ENCODE results near the gene ISYNA1. TPM values are rescaled to one million over a fixed set of nuclear protein-coding genes. Genes with fewer than 3 reads are reported as not detected.

The ISYNA1 gene
- total and polyA plus RNA-seq, 2 experiments from 2014 or later: 191 to 208 TPM

GRCh38 chr19:18480006-18480691, 42.2 kb upstream of the ISYNA1 start:
- H3K9me2 ChIP-seq (ENCODE audit: insufficient read depth): no peaks in the 10 kb centered on the region
- 0 out of 3 replicates have a peak, but pooled peaks cover 5% of the 10 kb centered on the region for H3K9me3 Mint-ChIP-seq
- peak overlapping the region; percentile 23; the same call in 1 of the 2 replicates for H3K27ac Mint-ChIP-seq
- TF ChIP-seq POLR2AphosphoS5 (IDR thresholded peaks at IDR 0.05; ENCODE audit: low read depth) (no peak), EZH2 (IDR thresholded peaks at IDR 0.05; ENCODE audit: low read depth, unreplicated experiment) (no peak), CREB1 (CRISPR knock-in tag; IDR thresholded peaks at IDR 0.05; ENCODE audit: low read depth) (no peak), NANOG (IDR thresholded peaks at IDR 0.05; ENCODE audit: borderline replicate concordance) (no peak), CTCF (conservative IDR thresholded peaks at IDR 0.05; ENCODE audit: low read depth in 2 of 2) (no peak), JUNB (IDR thresholded peaks at IDR 0.05; ENCODE audit: unreplicated experiment) (no peak), STAT1 (IDR thresholded peaks at IDR 0.05; ENCODE audit: unreplicated experiment) (no peak), REST (IDR thresholded peaks at IDR 0.05; ENCODE audit: unreplicated experiment) (no peak), ZNF331 (CRISPR knock-in tag; IDR thresholded peaks at IDR 0.05; ENCODE audit: low read depth) (no peak), EZH2phosphoT487 (IDR thresholded peaks at IDR 0.05; ENCODE audit: unreplicated experiment) (no peak)
- TF ChIP-seq, protein P1, sequence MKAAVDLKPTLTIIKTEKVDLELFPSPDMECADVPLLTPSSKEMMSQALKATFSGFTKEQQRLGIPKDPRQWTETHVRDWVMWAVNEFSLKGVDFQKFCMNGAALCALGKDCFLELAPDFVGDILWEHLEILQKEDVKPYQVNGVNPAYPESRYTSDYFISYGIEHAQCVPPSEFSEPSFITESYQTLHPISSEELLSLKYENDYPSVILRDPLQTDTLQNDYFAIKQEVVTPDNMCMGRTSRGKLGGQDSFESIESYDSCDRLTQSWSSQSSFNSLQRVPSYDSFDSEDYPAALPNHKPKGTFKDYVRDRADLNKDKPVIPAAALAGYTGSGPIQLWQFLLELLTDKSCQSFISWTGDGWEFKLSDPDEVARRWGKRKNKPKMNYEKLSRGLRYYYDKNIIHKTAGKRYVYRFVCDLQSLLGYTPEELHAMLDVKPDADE (IDR thresholded peaks at IDR 0.05): no peak
- TF ChIP-seq, protein P2, sequence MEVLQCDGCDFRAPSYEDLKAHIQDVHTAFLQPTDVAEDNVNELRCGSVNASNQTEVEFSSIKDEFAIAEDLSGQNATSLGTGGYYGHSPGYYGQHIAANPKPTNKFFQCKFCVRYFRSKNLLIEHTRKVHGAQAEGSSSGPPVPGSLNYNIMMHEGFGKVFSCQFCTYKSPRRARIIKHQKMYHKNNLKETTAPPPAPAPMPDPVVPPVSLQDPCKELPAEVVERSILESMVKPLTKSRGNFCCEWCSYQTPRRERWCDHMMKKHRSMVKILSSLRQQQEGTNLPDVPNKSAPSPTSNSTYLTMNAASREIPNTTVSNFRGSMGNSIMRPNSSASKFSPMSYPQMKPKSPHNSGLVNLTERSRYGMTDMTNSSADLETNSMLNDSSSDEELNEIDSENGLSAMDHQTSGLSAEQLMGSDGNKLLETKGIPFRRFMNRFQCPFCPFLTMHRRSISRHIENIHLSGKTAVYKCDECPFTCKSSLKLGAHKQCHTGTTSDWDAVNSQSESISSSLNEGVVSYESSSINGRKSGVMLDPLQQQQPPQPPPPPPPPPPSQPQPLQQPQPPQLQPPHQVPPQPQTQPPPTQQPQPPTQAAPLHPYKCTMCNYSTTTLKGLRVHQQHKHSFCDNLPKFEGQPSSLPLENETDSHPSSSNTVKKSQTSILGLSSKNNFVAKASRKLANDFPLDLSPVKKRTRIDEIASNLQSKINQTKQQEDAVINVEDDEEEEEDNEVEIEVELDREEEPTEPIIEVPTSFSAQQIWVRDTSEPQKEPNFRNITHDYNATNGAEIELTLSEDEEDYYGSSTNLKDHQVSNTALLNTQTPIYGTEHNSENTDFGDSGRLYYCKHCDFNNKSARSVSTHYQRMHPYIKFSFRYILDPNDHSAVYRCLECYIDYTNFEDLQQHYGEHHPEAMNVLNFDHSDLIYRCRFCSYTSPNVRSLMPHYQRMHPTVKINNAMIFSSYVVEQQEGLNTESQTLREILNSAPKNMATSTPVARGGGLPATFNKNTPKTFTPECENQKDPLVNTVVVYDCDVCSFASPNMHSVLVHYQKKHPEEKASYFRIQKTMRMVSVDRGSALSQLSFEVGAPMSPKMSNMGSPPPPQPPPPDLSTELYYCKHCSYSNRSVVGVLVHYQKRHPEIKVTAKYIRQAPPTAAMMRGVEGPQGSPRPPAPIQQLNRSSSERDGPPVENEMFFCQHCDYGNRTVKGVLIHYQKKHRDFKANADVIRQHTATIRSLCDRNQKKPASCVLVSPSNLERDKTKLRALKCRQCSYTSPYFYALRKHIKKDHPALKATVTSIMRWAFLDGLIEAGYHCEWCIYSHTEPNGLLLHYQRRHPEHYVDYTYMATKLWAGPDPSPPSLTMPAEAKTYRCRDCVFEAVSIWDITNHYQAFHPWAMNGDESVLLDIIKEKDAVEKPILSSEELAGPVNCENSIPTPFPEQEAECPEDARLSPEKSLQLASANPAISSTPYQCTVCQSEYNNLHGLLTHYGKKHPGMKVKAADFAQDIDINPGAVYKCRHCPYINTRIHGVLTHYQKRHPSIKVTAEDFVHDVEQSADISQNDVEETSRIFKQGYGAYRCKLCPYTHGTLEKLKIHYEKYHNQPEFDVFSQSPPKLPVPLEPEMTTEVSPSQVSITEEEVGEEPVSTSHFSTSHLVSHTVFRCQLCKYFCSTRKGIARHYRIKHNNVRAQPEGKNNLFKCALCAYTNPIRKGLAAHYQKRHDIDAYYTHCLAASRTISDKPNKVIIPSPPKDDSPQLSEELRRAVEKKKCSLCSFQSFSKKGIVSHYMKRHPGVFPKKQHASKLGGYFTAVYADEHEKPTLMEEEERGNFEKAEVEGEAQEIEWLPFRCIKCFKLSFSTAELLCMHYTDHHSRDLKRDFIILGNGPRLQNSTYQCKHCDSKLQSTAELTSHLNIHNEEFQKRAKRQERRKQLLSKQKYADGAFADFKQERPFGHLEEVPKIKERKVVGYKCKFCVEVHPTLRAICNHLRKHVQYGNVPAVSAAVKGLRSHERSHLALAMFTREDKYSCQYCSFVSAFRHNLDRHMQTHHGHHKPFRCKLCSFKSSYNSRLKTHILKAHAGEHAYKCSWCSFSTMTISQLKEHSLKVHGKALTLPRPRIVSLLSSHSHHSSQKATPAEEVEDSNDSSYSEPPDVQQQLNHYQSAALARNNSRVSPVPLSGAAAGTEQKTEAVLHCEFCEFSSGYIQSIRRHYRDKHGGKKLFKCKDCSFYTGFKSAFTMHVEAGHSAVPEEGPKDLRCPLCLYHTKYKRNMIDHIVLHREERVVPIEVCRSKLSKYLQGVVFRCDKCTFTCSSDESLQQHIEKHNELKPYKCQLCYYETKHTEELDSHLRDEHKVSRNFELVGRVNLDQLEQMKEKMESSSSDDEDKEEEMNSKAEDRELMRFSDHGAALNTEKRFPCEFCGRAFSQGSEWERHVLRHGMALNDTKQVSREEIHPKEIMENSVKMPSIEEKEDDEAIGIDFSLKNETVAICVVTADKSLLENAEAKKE (CRISPR knock-in tag; IDR thresholded peaks at IDR 0.05): no peak
- H2AFZ ChIP-seq: no peak overlapping the region
- H3K27me3 Mint-ChIP-seq (ENCODE audit: insufficient read depth, low read depth, poor library complexity): peaks cover 20% of the 10 kb centered on the region
- no peaks in the 10 kb centered on the region for H3K4me1 ChIP-seq (ENCODE audit: insufficient read depth)
- H3K4me1 Mint-ChIP-seq: peaks cover 27% of the 10 kb centered on the region
- no peak for DNase-seq (ENCODE audit: low spot score)
- no peaks in the 10 kb centered on the region; the same call in 2 of the 3 replicates for H3K36me3 Mint-ChIP-seq (ENCODE audit: low read depth)
- no peak overlapping the region for H3K4me2 ChIP-seq
- peaks cover 10% of the 10 kb centered on the region; the same call in 1 of the 2 replicates for H3F3A ChIP-seq (replicated peaks; ENCODE audit: low read depth)
- H3K27me3 ChIP-seq (ENCODE audit: insufficient read depth): no peaks in the 10 kb centered on the region
- no peak overlapping the region for H3K4me3 ChIP-seq
- no peak overlapping the region; the same call in 1 of the 2 replicates for H3K27ac ChIP-seq (ENCODE audit: low read depth)
- H4K20me1 ChIP-seq (replicated peaks; ENCODE audit: insufficient read depth): no peaks in the 10 kb centered on the region; the same call in 1 of the 2 replicates
- H3K36me3 ChIP-seq (ENCODE audit: insufficient read depth): no peaks in the 10 kb centered on the region
- no peak for ATAC-seq
- H3K4me3 Mint-ChIP-seq: no peak overlapping the region
- peaks cover 38% of the 10 kb centered on the region for H3K79me2 ChIP-seq (replicated peaks; ENCODE audit: insufficient read depth)
